CD4-positive, alpha-beta memory T cell (primary cell): ENCODE results near the gene NAT16. TPM values are rescaled to one million over a fixed set of nuclear protein-coding genes. Genes with fewer than 3 reads are reported as not detected.

Experiments
- CTCF ChIA-PET: fragments of 350-600 bp; sonication (Branson Sonifier 250); formaldehyde crosslinking; loops from one replicate; lab custom pipeline; 2021; ENCODE audit warnings: inconsistent platforms; ENCODE audit not compliant: partially characterized antibody; lab: Charles Lee
- POLR2A ChIA-PET: fragments of 350-600 bp; sonication (Branson Sonifier 250); formaldehyde crosslinking; loops from one replicate; lab custom pipeline; 2021; ENCODE audit not compliant: partially characterized antibody; lab: Charles Lee
- DNase-seq, 5 donors: peaks; one replicate each; pipeline versions ENCODE4 v3.0.0 to v3.0.0-alpha.2; 2020 to 2022; ENCODE audit warnings: mixed read lengths in 1 of 5
- H3K27ac ChIP-seq: one replicate; pipeline ENCODE4 v1.7.0; 2013; ENCODE audit warnings: low read depth, low read length
- H3K27me3 ChIP-seq: 2 replicates; pipeline ENCODE4 v1.7.0; 2013; ENCODE audit warnings: mild to moderate bottlenecking, low read length, moderate library complexity; ENCODE audit not compliant: insufficient read depth
- H3K36me3 ChIP-seq: 2 replicates; pipeline ENCODE4 v1.7.0; 2013; ENCODE audit warnings: mild to moderate bottlenecking, low read length, moderate library complexity; ENCODE audit not compliant: insufficient read depth
- H3K4me1 ChIP-seq: 2 replicates; pipeline ENCODE4 v1.7.0; 2013; ENCODE audit warnings: mild to moderate bottlenecking, low read length, moderate library complexity; ENCODE audit not compliant: insufficient read depth
- H3K4me3 ChIP-seq, 2 donors: one replicate each; pipeline ENCODE4 v1.7.0; 2013; ENCODE audit warnings: low read length in 2 of 2, mild to moderate bottlenecking in 1 of 2
- H3K9me3 ChIP-seq, 2 donors: one replicate each; pipeline ENCODE4 v1.7.0; 2013; ENCODE audit warnings: low read length in 2 of 2, control low read depth in 1 of 2; ENCODE audit not compliant: control insufficient read depth in 1 of 2
- H3K27ac Mint-ChIP-seq, 7 donors: one replicate each; pipeline ENCODE4 v1.8.0; 2020 to 2021; ENCODE audit warnings: mixed read lengths in 7 of 7, mild to moderate bottlenecking in 6 of 7, inconsistent platforms in 3 of 7, moderate library complexity in 3 of 7
- H3K27me3 Mint-ChIP-seq, 2 donors: one replicate each; pipeline ENCODE4 v1.8.0; 2020 to 2021; ENCODE audit warnings: mixed read lengths in 2 of 2
- H3K36me3 Mint-ChIP-seq, 2 donors: one replicate each; pipeline ENCODE4 v1.8.0; 2020 to 2021; ENCODE audit warnings: mixed read lengths in 2 of 2, inconsistent platforms in 1 of 2, mild to moderate bottlenecking in 1 of 2
- H3K4me1 Mint-ChIP-seq, 4 donors: one replicate each; pipeline ENCODE4 v1.8.0; 2020 to 2021; ENCODE audit warnings: mixed read lengths in 4 of 4, mild to moderate bottlenecking in 1 of 4
- H3K4me3 Mint-ChIP-seq, 8 donors: one replicate each; pipeline ENCODE4 v1.8.0; 2020 to 2021; ENCODE audit warnings: mixed read lengths in 8 of 8, mild to moderate bottlenecking in 7 of 8, moderate library complexity in 6 of 8, inconsistent platforms in 3 of 8
- H3K9me3 Mint-ChIP-seq, 8 donors: one replicate each; pipeline ENCODE4 v1.8.0; 2020 to 2021; ENCODE audit warnings: mixed read lengths in 8 of 8, mild to moderate bottlenecking in 5 of 8, inconsistent platforms in 3 of 8, moderate library complexity in 1 of 8
- intact Hi-C: fragments of 100-400 bp; cut with micrococcal nuclease; formaldehyde crosslinking; loops from one replicate; pipeline ENCODE4 v1.15.1; 2023
- polyA plus RNA-seq, 2 donors: library from polyadenylated mRNA; unstranded; fragments of 300-500 nt; fragmentation: Illumina TruSeq; gene quantifications; one replicate each; pipeline ENCODE4 v1.2.3, GENCODE V29; 2021
- total RNA-seq, 2 experiments: library from RNA; stranded (reverse); gene quantifications; one replicate each; pipeline ENCODE4 v1.2.3, GENCODE V29; 2021

Gene NAT16
- total RNA-seq (not detected), polyA plus RNA-seq (not detected)

- ChIA-PET POLR2A (no interaction called here), CTCF (interaction anchor here (0.8 to 0.9 kb wide), 2 partner anchors 13 kb away, joined by 3 to 4 read pairs; no protein-coding TSS in a partner anchor)
- no peak for DNase-seq
- Histone ChIP-seq H3K4me3 (no peak within 1 kb of the TSS), H3K4me1 (no peaks in the 10 kb centered on the region), H3K27ac (no peak within 1 kb of the TSS), H3K36me3 (no peaks in the 10 kb centered on the region), H3K27me3 (peaks cover 21% of the 10 kb centered on the region), H3K9me3 (no peaks in the 10 kb centered on the region)
- intact Hi-C loops, result no loop called here
- Mint-ChIP-seq H3K27ac (peak within 1 kb of the TSS in 2 of 7 donors; percentile 17 to 72), H3K4me3 (peak within 1 kb of the TSS in 6 of 8 donors; percentile 51 to 82 (median 64)), H3K4me1 (peaks cover 3 to 17% (median 5%) of the 10 kb centered on the region in 4 donors), H3K9me3 (peaks cover 0 to 2% (median 0%) of the 10 kb centered on the region in 8 donors), H3K27me3 (peaks cover 49 to 62% of the 10 kb centered on the region in 2 donors), H3K36me3 (no peaks in the 10 kb centered on the region)
These were observed at the start of gene NAT16 for GRCh38 chr7:101180130-101180755. NAT16 (minus strand) TSS chr7:101180293; CDS start chr7:101174807, 5,486 bp downstream.

GRCh38 chr7:101226721-101227120 lies 46.6 kb upstream of the NAT16 start:
- Mint-ChIP-seq H3K27ac (no peak overlapping the region), H3K4me3 (no peak overlapping the region), H3K27me3 (no peaks in the 10 kb centered on the region), H3K36me3 (peaks cover 12 to 48% of the 10 kb centered on the region in 2 donors), H3K9me3 (peaks cover 0 to 2% (median 0%) of the 10 kb centered on the region in 8 donors), H3K4me1 (peaks cover 0 to 5% (median 4%) of the 10 kb centered on the region in 4 donors)
- DNase-seq, result no peak
- ChIA-PET POLR2A (interaction anchor here (0.7 to 1.8 kb wide), 4 partner anchors 9 to 19 kb away, joined by 3 to 7 read pairs (median 5); partner anchors contain the start of genes CLDN15, PLOD3 and ZNHIT1), CTCF (interaction anchor here (0.8 kb wide), 1 partner anchor 64 kb away, joined by 4 read pairs; no protein-coding TSS in a partner anchor)
- Histone ChIP-seq H3K27me3 (no peaks in the 10 kb centered on the region), H3K4me1 (no peaks in the 10 kb centered on the region), H3K36me3 (peaks cover 22% of the 10 kb centered on the region), H3K9me3 (no peaks in the 10 kb centered on the region), H3K4me3 (no peak overlapping the region), H3K27ac (no peak overlapping the region)
- intact Hi-C loops, result no loop called here

GRCh38 chr7:101225650-101226049 lies 45.6 kb upstream of the NAT16 start:
- intact Hi-C loops, result no loop called here
- CTCF ChIA-PET, result interaction anchor here (1.1 to 1.7 kb wide), 5 partner anchors 12 to 82 kb away, joined by 3 to 8 read pairs (median 4); partner anchors contain the start of gene CLDN15
- Histone ChIP-seq H3K27me3 (no peaks in the 10 kb centered on the region), H3K4me1 (no peaks in the 10 kb centered on the region), H3K9me3 (no peaks in the 10 kb centered on the region), H3K4me3 (no peak overlapping the region), H3K27ac (no peak overlapping the region), H3K36me3 (peaks cover 22% of the 10 kb centered on the region)
- Mint-ChIP-seq H3K27me3 (no peaks in the 10 kb centered on the region), H3K9me3 (no peaks in the 10 kb centered on the region), H3K4me1 (peaks cover 0 to 9% (median 3%) of the 10 kb centered on the region in 4 donors), H3K36me3 (peaks cover 10 to 46% of the 10 kb centered on the region in 2 donors), H3K4me3 (no peak overlapping the region), H3K27ac (no peak overlapping the region)
- no peak for DNase-seq
- POLR2A ChIA-PET, result interaction anchor here (1.2 to 1.8 kb wide), 2 partner anchors 12 to 18 kb away, joined by 4 to 7 read pairs; partner anchors contain the start of gene CLDN15

GRCh38 chr7:101223528-101223927 lies 43.4 kb upstream of the NAT16 start:
- ChIA-PET POLR2A (interaction anchor here (1.7 kb wide), 1 partner anchor 21 kb away, joined by 7 read pairs; the partner anchor contains the start of gene FIS1), CTCF (interaction anchor here (2.3 kb wide), 1 partner anchor 20 kb away, joined by 12 read pairs; the partner anchor contains the start of gene FIS1)
- no peak overlapping the region for H3K4me3 Mint-ChIP-seq
- intact Hi-C loops, result no loop called here
- no peak overlapping the region for H3K4me3 ChIP-seq
- peaks cover 22% of the 10 kb centered on the region for H3K36me3 ChIP-seq
- peaks cover 19% of the 10 kb centered on the region for H3K4me1 ChIP-seq
- peaks cover 9 to 29% (median 17%) of the 10 kb centered on the region in 4 donors for H3K4me1 Mint-ChIP-seq
- no peak for DNase-seq
- no peak overlapping the region for H3K27ac ChIP-seq
- H3K27me3 ChIP-seq, result no peaks in the 10 kb centered on the region
- no peaks in the 10 kb centered on the region for H3K9me3 ChIP-seq
- peaks cover 7 to 41% of the 10 kb centered on the region in 2 donors for H3K36me3 Mint-ChIP-seq
- H3K27me3 Mint-ChIP-seq, result no peaks in the 10 kb centered on the region
- H3K9me3 Mint-ChIP-seq, result no peaks in the 10 kb centered on the region
- H3K27ac Mint-ChIP-seq, result no peak overlapping the region

- H3K27ac Mint-ChIP-seq, result peak overlapping the region in 2 of 7 donors; percentile 41 to 55
- Histone ChIP-seq H3K27me3 (no peaks in the 10 kb centered on the region), H3K4me3 (no peak overlapping the region), H3K27ac (no peak overlapping the region), H3K4me1 (peaks cover 22% of the 10 kb centered on the region), H3K9me3 (no peaks in the 10 kb centered on the region), H3K36me3 (peaks cover 19% of the 10 kb centered on the region)
- no peak for DNase-seq
- H3K4me1 Mint-ChIP-seq, result peaks cover 12 to 38% (median 23%) of the 10 kb centered on the region in 4 donors
- no peak overlapping the region for H3K4me3 Mint-ChIP-seq
- POLR2A ChIA-PET, result interaction anchor here (1.7 kb wide), 1 partner anchor 22 kb away, joined by 7 read pairs; the partner anchor contains the start of gene FIS1
- H3K27me3 Mint-ChIP-seq, result no peaks in the 10 kb centered on the region
- CTCF ChIA-PET, result interaction anchor here (0.9 to 2.3 kb wide), 2 partner anchors 22 to 79 kb away, joined by 3 to 12 read pairs; partner anchors contain the start of gene FIS1
- peaks cover 7 to 44% of the 10 kb centered on the region in 2 donors for H3K36me3 Mint-ChIP-seq
- intact Hi-C loops, result no loop called here
- peaks cover 0 to 2% (median 0%) of the 10 kb centered on the region in 8 donors for H3K9me3 Mint-ChIP-seq
These were observed 42.3 kb upstream of the NAT16 start for GRCh38 chr7:101222275-101222830.

GRCh38 chr7:101220295-101220694 lies 40.2 kb upstream of the NAT16 start:
- Mint-ChIP-seq H3K4me3 (peak overlapping the region in 3 of 8 donors; percentile 11 to 61 (median 32)), H3K9me3 (peaks cover 0 to 2% (median 0%) of the 10 kb centered on the region in 8 donors), H3K4me1 (peaks cover 18 to 53% (median 34%) of the 10 kb centered on the region in 4 donors), H3K27me3 (no peaks in the 10 kb centered on the region), H3K27ac (peak overlapping the region in 2 of 7 donors; percentile 33 to 47), H3K36me3 (peaks cover 7 to 42% of the 10 kb centered on the region in 2 donors)
- ChIA-PET CTCF (interaction anchor here (0.6 to 5.6 kb wide), 4 partner anchors 24 to 514 kb away, joined by 3 to 105 read pairs (median 7); partner anchors contain the start of genes FIS1 and POP7), POLR2A (interaction anchor here (0.8 to 1.3 kb wide), 2 partner anchors 19 to 23 kb away, joined by 3 to 5 read pairs; no protein-coding TSS in a partner anchor)
- Histone ChIP-seq H3K36me3 (peaks cover 18% of the 10 kb centered on the region), H3K27ac (no peak overlapping the region), H3K4me1 (peaks cover 32% of the 10 kb centered on the region), H3K4me3 (no peak overlapping the region), H3K27me3 (no peaks in the 10 kb centered on the region), H3K9me3 (no peaks in the 10 kb centered on the region)
- intact Hi-C loops, result no loop called here
- DNase-seq, result no peak
